PC-9 (cell line): ENCODE data around the gene PANX2. TPM values are rescaled to one million over a fixed set of nuclear protein-coding genes. Genes with fewer than 3 reads are reported as not detected.

ENCODE experiments used
- BruUV-seq: library from RNA; stranded (reverse); fragments of 400-500 nt; replicated peaks from 2 replicates; lab custom pipeline; 2021; lab: Mats Ljungman, UMichigan
- CTCF ChIA-PET: fragments of 300-600 bp; sonication (Branson Sonifier 250); formaldehyde crosslinking; loops from one replicate; lab custom pipeline; 2022; ENCODE audit warnings: antibody characterized with exemption; lab: Charles Lee
- POLR2A ChIA-PET: fragments of 300-600 bp; sonication (Branson Sonifier 250); formaldehyde crosslinking; loops from one replicate; lab custom pipeline; 2022; ENCODE audit warnings: antibody characterized with exemption; ENCODE audit not compliant: unreplicated experiment; lab: Charles Lee
- DNase-seq, 2 experiments: peaks; one replicate each; pipeline versions ENCODE4 v3.0.0 to v3.0.0-alpha.2; 2015 to 2022; ENCODE audit warnings: mixed read lengths in 1 of 2
- H2AFZ ChIP-seq: fragments of 200-600 bp; sonication (generic); 2 replicates; pipeline ENCODE4 v1.8.1; 2017; ENCODE audit warnings: antibody characterized with exemption
- H3F3A ChIP-seq: fragments of 200-600 bp; sonication (generic); 2 replicates; pipeline ENCODE4 v1.8.1; 2017; ENCODE audit warnings: antibody characterized with exemption, mild to moderate bottlenecking, low read depth; ENCODE audit not compliant: insufficient read depth
- H3K27ac ChIP-seq: fragments of 200-600 bp; sonication (generic); 2 replicates; pipeline ENCODE4 v1.6.1; 2016; ENCODE audit warnings: mixed run types
- H3K27me3 ChIP-seq: fragments of 200-600 bp; sonication (generic); 2 replicates; pipeline ENCODE4 v1.6.1; 2016; ENCODE audit warnings: low read depth, mixed run types; ENCODE audit not compliant: insufficient read depth
- H3K36me3 ChIP-seq: fragments of 200-600 bp; sonication (generic); 2 replicates; pipeline ENCODE4 v1.6.1; 2016; ENCODE audit warnings: low read depth, mixed run types
- H3K4me1 ChIP-seq: fragments of 200-600 bp; sonication (generic); replicated peaks from 2 replicates; pipeline ENCODE4 v1.6.1; 2016; ENCODE audit warnings: mixed run types; ENCODE audit not compliant: insufficient read depth
- H3K4me2 ChIP-seq: fragments of 200-600 bp; sonication (generic); 2 replicates; pipeline ENCODE4 v1.6.1; 2017; ENCODE audit warnings: mixed run types
- H3K4me3 ChIP-seq: fragments of 200-600 bp; sonication (generic); 2 replicates; pipeline ENCODE4 v1.6.1; 2016; ENCODE audit warnings: mixed run types
- H3K79me2 ChIP-seq: fragments of 200-600 bp; sonication (generic); 2 replicates; pipeline ENCODE4 v1.6.1; 2017; ENCODE audit warnings: low read depth, mixed run types
- H3K9me2 ChIP-seq: fragments of 200-600 bp; sonication (generic); 2 replicates; pipeline ENCODE4 v1.8.1; 2017; ENCODE audit warnings: mild to moderate bottlenecking; ENCODE audit not compliant: insufficient read depth
- H3K9me3 ChIP-seq: fragments of 200-600 bp; sonication (generic); 2 replicates; pipeline ENCODE4 v1.8.1; 2016; ENCODE audit warnings: low read depth; ENCODE audit not compliant: insufficient read depth
- H4K20me1 ChIP-seq: fragments of 200-600 bp; sonication (generic); 2 replicates; pipeline ENCODE4 v1.8.1; 2017; ENCODE audit not compliant: insufficient read depth
- CTCF ChIP-seq: fragments of 200-600 bp; sonication (generic); conservative IDR thresholded peaks from 2 replicates; pipeline ENCODE4 v1.6.1; 2017; ENCODE audit warnings: mixed run types, antibody characterized with exemption, mild to moderate bottlenecking, moderate library complexity
- EZH2 ChIP-seq: fragments of 200-600 bp; sonication (generic); IDR thresholded peaks from 2 replicates; pipeline ENCODE4 v1.8.0; 2017; ENCODE audit warnings: antibody characterized with exemption, low read depth
- intact Hi-C: fragments of 100-400 bp; cut with micrococcal nuclease; formaldehyde crosslinking; loops from one replicate; pipeline ENCODE4 v1.10.0; 2022; ENCODE audit not compliant: unreplicated experiment
- total RNA-seq: library from RNA; stranded (reverse); gene quantifications from 2 replicates; pipeline ENCODE4 v1.2.3, GENCODE V29; 2021

Gene PANX2
- total RNA-seq, 1 experiment from 2014 or later = 51.7 TPM

- intact Hi-C loops = no loop called here
- Histone ChIP-seq H3K9me2 (no peaks in the 10 kb centered on the region), H4K20me1 (peaks cover 71% of the 10 kb centered on the region), H3K9me3 (no peaks in the 10 kb centered on the region), H3F3A (peaks cover 54% of the 10 kb centered on the region; the same call in 1 of the 2 replicates), H3K27ac (no peak overlapping the region), H3K4me2 (no peak overlapping the region), H3K36me3 (peaks cover 60% of the 10 kb centered on the region), H3K79me2 (peaks cover 2% of the 10 kb centered on the region; the same call in 1 of the 2 replicates), H3K27me3 (no peaks in the 10 kb centered on the region), H2AFZ (no peak overlapping the region), H3K4me3 (no peak overlapping the region), H3K4me1 (no peaks in the 10 kb centered on the region)
- DNase-seq = no peak
- no peak for TF ChIP-seq EZH2
- no peak for TF ChIP-seq CTCF
- no TSS peak for BruUV-seq
- ChIA-PET CTCF (interaction anchor here (0.6 to 0.7 kb wide), 2 partner anchors 32 to 68 kb away, joined by 4 read pairs; no protein-coding TSS in a partner anchor), POLR2A (no interaction called here)
Observed at GRCh38 chr22:50216055-50216683, 45.6 kb downstream of the PANX2 start.

GRCh38 chr22:50216684-50217520 is 46.4 kb downstream of the PANX2 start:
- peaks cover 72% of the 10 kb centered on the region for H4K20me1 ChIP-seq
- POLR2A ChIA-PET = interaction anchor here (0.7 kb wide), 1 partner anchor 27 kb away, joined by 6 read pairs; no protein-coding TSS in a partner anchor

More at GRCh38 chr22:50216684-50217520, 46.4 kb downstream of the PANX2 start:
- Histone ChIP-seq H3K36me3 (peaks cover 58% of the 10 kb centered on the region), H3F3A (peaks cover 48% of the 10 kb centered on the region; the same call in 1 of the 2 replicates), H3K27ac (no peak overlapping the region), H3K4me2 (no peak overlapping the region), H3K9me2 (no peaks in the 10 kb centered on the region), H3K79me2 (no peaks in the 10 kb centered on the region), H2AFZ (no peak overlapping the region), H3K27me3 (no peaks in the 10 kb centered on the region), H3K4me3 (no peak overlapping the region), H3K4me1 (no peaks in the 10 kb centered on the region), H3K9me3 (no peaks in the 10 kb centered on the region)
- intact Hi-C loops = no loop called here
- TF ChIP-seq CTCF (no peak), EZH2 (no peak)
- DNase-seq = no peak
- CTCF ChIA-PET = no interaction called here
- BruUV-seq = no TSS peak
